ENCODE data around the gene GAS1.

The GAS1 gene

GRCh38 chr9:86962692-86963091 is 15.4 kb upstream of the GAS1 start:
- DNase-seq: no peak

GRCh38 chr9:86960938-86961337 is 13.6 kb upstream of the GAS1 start:
- DNase-seq: no peak

- DNase-seq: no peak
Measured at GRCh38 chr9:86958203-86958602, 10.9 kb upstream of the GAS1 start.

DNA sequence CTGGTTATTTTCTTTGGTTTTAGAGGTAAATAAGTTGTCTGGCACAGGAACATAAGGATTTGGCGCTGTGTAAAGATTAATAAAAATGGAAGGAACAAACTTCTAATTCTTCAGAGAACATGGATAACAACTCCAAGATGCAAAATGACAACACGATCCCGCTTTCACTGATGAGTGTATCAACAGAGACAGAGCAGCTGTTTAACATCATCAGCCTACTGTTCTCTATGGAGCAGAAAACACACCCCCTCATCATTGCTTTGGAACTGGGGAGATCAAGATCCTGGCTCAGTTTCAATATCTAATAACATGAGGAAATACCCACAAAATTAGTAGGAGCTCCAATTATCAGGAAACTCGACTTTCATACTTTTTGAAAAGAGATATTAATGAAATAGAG is 8.3 kb upstream of the GAS1 start:
- no peak for DNase-seq

DNA sequence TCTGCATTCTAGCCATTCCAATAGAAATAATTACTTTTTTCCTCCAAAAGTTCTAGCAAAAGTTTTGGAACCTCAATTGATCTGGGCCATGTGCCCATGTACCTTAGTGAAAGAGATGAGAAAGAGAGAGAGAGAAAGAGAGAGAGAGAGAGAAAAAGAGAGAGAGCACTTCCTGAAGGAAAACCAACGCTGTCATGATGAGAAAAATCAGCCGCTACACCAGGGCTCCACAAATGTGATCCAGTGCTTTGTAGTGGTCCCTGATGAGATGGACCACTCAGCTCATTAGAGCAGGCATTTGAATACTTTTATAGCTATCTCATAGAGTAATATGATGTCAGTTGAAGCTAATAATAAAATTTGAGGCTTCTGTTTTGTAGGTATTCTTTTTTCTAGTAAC is 7.7 kb upstream of the GAS1 start:
- DNase-seq: no peak

GRCh38 chr9:86953181-86953580 is 5.9 kb upstream of the GAS1 start:
- DNase-seq: no peak

DNA sequence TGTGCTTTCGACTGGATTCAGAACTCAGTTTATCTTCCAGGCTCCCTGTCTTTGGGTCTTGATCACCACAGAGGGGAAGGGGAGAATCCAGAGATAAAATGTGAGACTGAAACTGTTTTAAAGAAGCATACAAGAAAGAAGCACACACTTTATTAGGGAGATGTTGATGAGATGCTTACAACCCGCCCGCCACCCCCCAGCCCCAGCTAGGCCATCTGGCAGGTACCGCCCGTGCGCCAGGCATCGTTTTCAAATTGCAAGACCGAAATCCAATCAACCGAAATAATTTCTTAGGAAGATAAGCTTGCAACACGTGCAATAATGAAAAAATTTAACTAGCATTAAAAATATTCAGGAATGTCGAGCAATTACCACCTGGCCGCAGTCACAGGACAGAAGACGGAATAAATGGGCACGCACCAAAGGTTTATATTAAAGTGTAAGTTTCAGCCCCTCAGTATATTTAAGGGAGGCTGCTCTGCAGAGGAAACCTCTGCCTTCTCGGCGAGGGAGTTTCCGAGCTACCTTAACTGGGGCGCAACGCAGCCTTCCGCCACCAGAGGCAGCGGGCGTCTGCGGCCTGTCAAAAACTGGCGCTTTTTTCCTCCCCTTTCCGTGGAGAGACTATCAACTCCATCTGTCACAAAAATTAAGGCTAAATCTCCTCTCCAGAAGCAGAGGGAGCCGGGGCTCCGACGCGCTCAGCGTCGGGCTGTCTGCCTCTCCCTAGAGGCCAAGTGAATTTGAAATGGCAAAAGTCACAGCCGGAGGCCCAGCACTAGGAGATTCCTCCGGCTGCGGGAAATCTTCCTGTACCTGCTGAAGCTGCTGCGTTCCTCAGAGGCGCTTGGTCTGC is 996 bp upstream of the GAS1 start:
- peak; percentile 76 for DNase-seq

GRCh38 chr9:86946201-86947145 is 833 bp downstream of the GAS1 start:
- DNase-seq: peak; percentile 64

- peak; percentile 1 for DNase-seq
Measured at GRCh38 chr9:86945728-86946200, 1.5 kb downstream of the GAS1 start.

DNA sequence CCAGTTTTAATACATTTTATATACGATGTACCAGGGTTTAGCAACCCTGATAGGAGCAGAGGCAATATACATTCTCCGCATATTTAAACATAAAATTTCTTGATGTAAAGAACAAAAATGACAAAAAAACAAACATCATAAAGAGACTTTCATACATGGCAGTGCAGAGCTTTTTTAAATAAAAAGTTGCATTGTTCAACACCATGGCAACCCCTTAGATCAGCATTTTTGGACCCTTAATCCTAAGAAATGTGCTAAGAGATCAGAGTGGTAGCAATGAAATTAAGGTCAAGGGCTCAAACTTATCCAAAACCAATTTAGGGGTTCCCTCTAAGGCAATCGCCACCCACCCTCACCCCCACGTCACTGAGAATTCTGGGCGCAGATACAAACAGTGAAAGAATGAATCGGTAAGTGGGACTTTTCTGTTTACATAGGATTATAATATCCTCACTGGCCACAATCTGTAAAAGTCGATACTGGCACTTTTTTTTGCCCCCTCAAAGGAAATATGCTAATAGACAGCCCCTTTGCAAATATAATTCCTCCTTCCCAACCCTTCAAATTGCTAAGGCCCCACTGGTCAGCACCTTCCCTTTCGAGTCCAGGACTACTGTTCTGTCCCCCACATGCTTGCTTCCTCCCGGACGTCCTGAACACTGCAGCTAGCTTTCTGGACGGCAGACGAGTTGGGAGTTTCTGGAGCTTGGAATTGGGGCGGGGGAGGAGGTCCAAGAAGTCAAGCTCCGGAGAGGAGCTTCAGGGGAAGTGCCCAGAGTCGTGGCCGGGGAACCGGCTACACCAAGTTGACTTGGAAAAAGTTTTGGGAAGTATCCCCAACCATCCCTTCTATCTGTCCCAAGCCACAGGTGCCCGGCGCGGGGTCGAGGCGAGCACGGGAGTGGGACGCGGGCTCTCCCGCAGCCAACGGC is 2.2 kb downstream of the GAS1 start:
- no peak for DNase-seq

GRCh38 chr9:86943201-86944113 is 3.8 kb downstream of the GAS1 start:
- DNase-seq: no peak

DNA sequence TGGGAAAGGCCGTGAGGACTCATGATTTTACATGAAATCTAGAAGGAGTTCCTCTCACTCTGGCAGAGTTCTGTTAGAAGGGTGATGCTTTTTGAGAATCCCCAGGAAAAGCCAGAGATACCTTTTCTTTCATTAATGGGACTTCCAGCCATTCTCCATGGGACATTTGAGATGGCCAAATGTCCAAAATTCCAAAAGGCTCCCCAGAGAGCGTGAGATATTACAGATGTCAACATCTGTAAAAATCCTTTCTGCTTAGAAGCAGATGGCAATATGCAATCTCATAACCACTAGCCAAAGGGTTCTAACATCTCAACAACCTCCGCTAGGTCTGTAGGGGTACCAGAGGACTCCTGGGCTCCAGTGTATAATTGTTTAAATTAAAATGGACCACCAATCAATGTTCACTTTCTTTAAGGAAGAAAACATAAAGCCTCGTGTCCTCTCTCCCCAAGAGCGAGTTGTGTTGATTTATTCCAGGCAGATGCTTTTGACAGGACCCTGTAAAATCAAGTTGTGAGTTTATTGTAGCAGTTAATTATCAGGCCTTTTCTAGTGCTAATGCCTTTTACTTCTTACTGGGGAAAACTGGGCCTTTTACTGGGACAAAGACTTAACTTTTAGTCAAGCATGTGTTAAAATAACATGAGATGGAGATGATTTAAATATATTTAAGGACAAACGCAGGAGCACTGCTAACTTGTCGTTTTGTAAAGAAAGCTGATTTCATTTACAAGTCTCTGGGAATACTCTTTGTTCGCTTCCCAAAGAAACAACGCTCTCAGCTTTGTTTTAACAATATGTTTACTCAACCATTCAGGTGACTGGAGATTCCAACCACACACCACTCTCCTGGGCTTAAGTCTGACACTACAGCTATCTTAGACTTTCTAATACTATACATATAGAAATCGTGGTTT is 4.8 kb downstream of the GAS1 start:
- DNase-seq: no peak

DNA sequence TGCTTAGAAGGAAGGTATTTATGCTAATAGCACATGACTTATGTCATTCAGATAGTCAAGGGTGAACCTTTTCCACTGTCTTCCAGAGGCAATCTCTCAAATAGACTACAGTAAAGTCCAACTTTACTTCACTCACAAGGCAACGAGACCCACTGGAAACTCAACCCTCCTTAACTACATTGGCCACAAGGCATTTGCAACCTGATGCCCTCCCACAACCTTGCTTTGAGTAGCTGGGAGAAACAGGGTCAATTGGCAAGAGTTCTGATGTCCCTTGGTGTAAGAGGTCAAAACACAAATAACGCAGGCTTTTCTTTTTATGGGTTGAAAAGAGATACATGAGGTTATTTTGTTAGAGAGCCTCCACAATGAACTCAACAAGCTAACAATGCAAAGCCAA is 6.1 kb downstream of the GAS1 start:
- DNase-seq: no peak

- no peak for DNase-seq
Measured at GRCh38 chr9:86940774-86941173, 6.5 kb downstream of the GAS1 start.

DNA sequence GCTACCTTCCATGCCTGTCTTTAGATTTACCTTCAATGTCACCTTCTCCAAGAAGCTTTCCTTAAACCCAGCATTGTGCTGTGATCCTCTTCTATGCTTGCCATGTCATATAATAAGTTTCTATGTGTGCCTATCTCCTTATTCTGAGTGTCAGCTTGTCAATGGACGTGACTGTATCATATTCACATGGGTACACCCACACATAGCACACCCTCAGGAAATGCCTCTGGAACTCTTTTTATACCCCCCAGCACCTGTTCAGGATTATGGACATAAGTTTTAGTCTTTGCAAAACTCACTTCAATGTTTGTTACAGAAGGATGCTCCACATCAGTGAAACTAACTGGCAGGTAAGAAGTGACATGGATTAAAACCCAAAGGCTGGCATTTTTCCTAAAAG is 7.4 kb downstream of the GAS1 start:
- no peak for DNase-seq

DNA sequence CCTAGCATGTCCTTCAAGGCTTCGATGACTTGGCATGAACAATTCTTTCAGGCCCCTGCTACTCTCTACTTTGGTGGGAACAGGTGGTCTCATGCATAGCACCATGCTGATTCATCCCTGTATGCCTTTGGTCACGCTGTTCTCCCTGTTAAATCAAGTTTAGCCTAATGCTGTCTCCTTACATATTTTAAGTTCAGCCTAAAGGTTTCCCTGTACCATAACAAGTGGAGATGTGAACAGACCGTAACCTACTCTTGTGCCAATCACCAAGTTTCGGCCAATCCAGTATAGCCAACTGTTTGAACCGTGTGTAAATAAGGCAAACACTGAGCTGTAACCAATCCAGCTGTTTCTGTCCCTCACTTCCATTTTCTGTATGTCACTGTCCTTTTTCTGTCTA is 8.0 kb downstream of the GAS1 start:
- no peak for DNase-seq

GRCh38 chr9:86938780-86939179 is 8.5 kb downstream of the GAS1 start:
- no peak for DNase-seq

GRCh38 chr9:86926145-86926544 is 21.2 kb downstream of the GAS1 start:
- no peak for DNase-seq

- DNase-seq: no peak
Measured at GRCh38 chr9:86925686-86926085, 21.6 kb downstream of the GAS1 start.

DNA sequence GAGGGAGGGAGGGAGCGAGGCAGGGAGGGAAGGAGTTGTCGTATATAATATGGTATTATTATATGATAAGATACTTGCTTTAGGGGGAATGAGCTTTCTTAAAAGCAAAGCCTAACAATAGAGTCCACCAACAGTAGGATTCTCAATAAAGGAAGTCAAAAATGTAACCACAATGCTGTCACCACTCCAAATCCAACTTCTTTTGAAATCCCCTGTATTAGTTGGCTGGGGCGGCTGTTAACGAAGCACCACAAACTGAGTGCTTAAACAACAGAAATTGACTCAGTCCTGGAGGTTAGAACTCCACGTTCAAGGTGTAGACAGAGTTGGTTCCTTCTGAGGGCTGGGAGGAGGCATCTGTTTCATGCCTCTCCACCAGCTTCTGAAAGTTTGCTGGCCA is 23.1 kb downstream of the GAS1 start:
- DNase-seq: no peak
